Measurements from ENCODE around the gene TP63.

TP63 gene

DNA sequence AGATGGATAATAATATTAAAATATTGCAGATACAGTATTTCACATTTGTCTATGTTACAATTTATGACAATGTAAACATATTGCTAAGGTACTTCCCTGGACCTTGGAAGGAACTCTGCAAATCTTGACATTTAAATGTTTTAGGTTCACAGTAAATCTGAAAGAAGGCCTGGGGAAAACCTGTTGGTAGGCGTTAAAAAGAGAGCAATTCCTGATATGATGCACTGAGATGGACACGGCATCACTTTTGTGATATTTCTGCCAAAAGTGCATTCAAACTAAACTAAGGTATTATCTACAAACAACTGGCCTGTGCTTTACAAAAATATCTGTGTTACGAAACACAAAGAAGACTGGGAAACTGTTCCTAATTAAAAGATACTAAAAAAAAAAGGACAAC lies 6.1 kb upstream of the TP63 start:
- no peak overlapping the region for H3K4me3 ChIP-seq (ENCODE audit: insufficient read length, low read depth)
- no peaks in the 10 kb centered on the region for H3K4me1 ChIP-seq (ENCODE audit: insufficient read depth, insufficient read length)
- DNase-seq (ENCODE audit: low read depth, low spot score) = no peak
- H3K9me3 ChIP-seq (ENCODE audit: insufficient read depth, low read length) = no peaks in the 10 kb centered on the region
- TF ChIP-seq YY1 (IDR thresholded peaks at IDR 0.05; ENCODE audit: insufficient read depth, insufficient read length) = no peak
- TF ChIP-seq ZNF274 (IDR thresholded peaks at IDR 0.05; ENCODE audit: low read depth, low read length) = no peak
- no peak for TF ChIP-seq SUZ12 (IDR thresholded peaks at IDR 0.05; ENCODE audit: extremely low read depth, insufficient read depth, insufficient read length)
- H3K27me3 ChIP-seq (ENCODE audit: insufficient read depth, insufficient read length) = no peaks in the 10 kb centered on the region
- no peak overlapping the region for H3K9ac ChIP-seq (ENCODE audit: insufficient read length, low read depth)
- H3K36me3 ChIP-seq (ENCODE audit: insufficient read depth, insufficient read length, low read length) = no peaks in the 10 kb centered on the region

DNA sequence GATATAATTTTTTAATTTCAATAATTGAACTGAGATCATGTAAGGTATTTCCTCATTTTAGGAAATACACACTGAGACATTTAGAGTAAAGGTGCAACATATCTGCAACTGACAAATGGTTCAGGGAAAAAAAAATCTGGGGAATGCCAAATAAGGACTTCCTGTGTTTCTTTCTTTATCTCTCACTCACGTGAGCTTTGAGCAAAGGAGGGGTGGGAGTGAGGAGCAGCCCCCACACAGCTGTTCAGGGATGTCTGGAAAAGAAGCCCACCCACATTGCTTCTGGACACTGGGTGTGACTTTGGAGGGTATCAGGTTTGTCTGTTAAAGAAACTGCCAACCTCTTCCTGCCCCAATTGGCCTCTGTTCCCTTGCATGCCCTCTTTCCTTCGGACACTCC lies 5.6 kb upstream of the TP63 start:
- Histone ChIP-seq H3K36me3 (ENCODE audit: insufficient read depth, insufficient read length, low read length) (no peaks in the 10 kb centered on the region), H3K9ac (ENCODE audit: insufficient read length, low read depth) (no peak overlapping the region), H3K4me3 (ENCODE audit: insufficient read length, low read depth) (no peak overlapping the region), H3K4me1 (ENCODE audit: insufficient read depth, insufficient read length) (no peaks in the 10 kb centered on the region), H3K9me3 (ENCODE audit: insufficient read depth, low read length) (no peaks in the 10 kb centered on the region), H3K27me3 (ENCODE audit: insufficient read depth, insufficient read length) (no peaks in the 10 kb centered on the region)
- TF ChIP-seq SUZ12 (IDR thresholded peaks at IDR 0.05; ENCODE audit: extremely low read depth, insufficient read depth, insufficient read length) (no peak), YY1 (IDR thresholded peaks at IDR 0.05; ENCODE audit: insufficient read depth, insufficient read length) (no peak), ZNF274 (IDR thresholded peaks at IDR 0.05; ENCODE audit: low read depth, low read length) (no peak)
- DNase-seq (ENCODE audit: low read depth, low spot score) = no peak

DNA sequence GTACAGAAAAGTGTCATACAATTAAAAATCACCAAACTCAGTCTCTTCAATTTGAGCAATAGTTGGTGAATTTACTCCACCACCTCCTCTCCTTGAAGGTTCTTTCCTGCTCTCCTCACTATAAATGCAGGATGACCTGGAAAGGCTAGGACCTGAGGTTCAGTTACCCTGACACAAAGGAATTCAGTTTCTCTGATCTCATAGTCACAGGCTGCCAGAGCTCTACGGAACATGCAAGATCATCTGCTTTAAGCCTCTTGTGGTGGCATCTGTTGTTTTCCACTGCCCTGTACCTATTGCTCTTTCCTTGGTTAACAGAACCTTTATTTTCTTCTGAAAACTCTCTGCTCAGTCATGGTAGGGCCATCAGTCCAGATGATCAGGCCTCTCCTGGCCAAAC lies 4.9 kb upstream of the TP63 start:
- Histone ChIP-seq H3K36me3 (ENCODE audit: insufficient read depth, insufficient read length, low read length) (no peaks in the 10 kb centered on the region), H3K4me1 (ENCODE audit: insufficient read depth, insufficient read length) (no peaks in the 10 kb centered on the region), H3K4me3 (ENCODE audit: insufficient read length, low read depth) (no peak overlapping the region), H3K9me3 (ENCODE audit: insufficient read depth, low read length) (no peaks in the 10 kb centered on the region), H3K27me3 (ENCODE audit: insufficient read depth, insufficient read length) (no peaks in the 10 kb centered on the region), H3K9ac (ENCODE audit: insufficient read length, low read depth) (no peak overlapping the region)
- no peak for DNase-seq (ENCODE audit: low read depth, low spot score)
- TF ChIP-seq ZNF274 (IDR thresholded peaks at IDR 0.05; ENCODE audit: low read depth, low read length) (no peak), SUZ12 (IDR thresholded peaks at IDR 0.05; ENCODE audit: extremely low read depth, insufficient read depth, insufficient read length) (no peak), YY1 (IDR thresholded peaks at IDR 0.05; ENCODE audit: insufficient read depth, insufficient read length) (no peak)

DNA sequence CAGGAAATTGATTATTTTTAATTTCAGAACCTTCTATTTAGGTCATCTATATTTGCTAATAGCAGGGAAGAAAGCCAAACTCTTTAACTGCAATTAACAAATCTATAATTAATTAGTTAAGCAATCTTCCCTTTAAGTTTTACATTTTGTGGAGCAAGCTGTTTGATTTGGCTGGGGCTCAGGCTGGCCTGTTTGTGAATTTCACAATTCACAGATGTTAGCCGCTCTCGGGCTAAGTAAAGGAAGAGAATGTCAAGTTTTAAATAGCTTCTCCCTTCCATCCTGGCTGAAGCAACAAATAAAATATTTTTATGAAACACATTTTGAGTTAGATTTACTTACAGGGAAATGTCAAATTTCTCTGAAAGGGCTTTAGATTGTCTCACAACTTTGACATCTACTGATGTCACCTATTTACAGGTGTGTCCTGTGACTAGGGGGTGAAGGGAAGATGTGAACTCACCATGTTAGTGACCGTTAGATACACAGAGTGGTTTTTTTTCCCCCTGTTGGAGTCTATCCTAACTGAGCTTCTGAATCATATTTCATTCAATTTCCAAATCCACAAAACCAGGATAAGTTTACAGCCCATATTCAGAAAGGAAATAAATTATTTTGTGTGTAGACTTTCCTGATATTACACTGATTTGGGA lies 1.3 kb upstream of the TP63 start:
- no peak overlapping the region for H3K4me3 ChIP-seq (ENCODE audit: insufficient read length, low read depth)
- H3K9ac ChIP-seq (ENCODE audit: insufficient read length, low read depth) = no peak overlapping the region
- no peaks in the 10 kb centered on the region for H3K27me3 ChIP-seq (ENCODE audit: insufficient read depth, insufficient read length)
- DNase-seq (ENCODE audit: low read depth, low spot score) = no peak
- TF ChIP-seq ZNF274 (IDR thresholded peaks at IDR 0.05; ENCODE audit: low read depth, low read length) = no peak
- no peak for TF ChIP-seq YY1 (IDR thresholded peaks at IDR 0.05; ENCODE audit: insufficient read depth, insufficient read length)
- TF ChIP-seq SUZ12 (IDR thresholded peaks at IDR 0.05; ENCODE audit: extremely low read depth, insufficient read depth, insufficient read length) = no peak
- no peaks in the 10 kb centered on the region for H3K4me1 ChIP-seq (ENCODE audit: insufficient read depth, insufficient read length)
- no peaks in the 10 kb centered on the region for H3K9me3 ChIP-seq (ENCODE audit: insufficient read depth, low read length)
- H3K36me3 ChIP-seq (ENCODE audit: insufficient read depth, insufficient read length, low read length) = no peaks in the 10 kb centered on the region

DNA sequence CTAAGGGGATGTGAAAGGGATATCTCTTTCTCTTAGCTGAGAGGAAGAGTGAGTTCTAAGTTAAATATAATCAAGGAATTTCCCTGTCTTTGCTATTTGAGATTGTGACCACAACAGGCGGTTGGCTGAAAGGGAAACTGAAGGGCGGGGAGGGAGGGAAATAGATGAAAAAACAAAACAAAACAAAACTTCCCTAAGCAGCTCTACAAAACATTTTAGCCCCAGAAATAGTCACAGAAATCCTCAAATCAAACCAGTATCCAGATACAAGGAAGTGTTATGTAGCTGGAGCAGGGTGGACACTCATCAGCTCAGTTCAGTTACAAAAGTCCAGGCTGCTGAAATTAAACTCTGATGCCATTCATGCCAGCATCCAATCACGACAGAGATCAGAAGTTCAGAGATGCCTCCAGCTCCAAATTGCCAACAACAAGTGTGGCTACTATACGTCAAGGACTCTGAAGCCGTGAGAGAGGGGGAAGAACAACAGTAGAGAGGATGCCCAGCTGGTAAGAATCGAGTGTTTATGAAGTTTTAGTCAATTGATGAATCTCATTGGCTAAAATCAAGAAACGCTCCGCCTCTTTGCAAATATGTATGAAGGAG lies 319 bp upstream of the TP63 start:
- TF ChIP-seq SUZ12 (IDR thresholded peaks at IDR 0.05; ENCODE audit: extremely low read depth, insufficient read depth, insufficient read length) = no peak
- no peak for TF ChIP-seq YY1 (IDR thresholded peaks at IDR 0.05; ENCODE audit: insufficient read depth, insufficient read length)
- no peak for TF ChIP-seq ZNF274 (IDR thresholded peaks at IDR 0.05; ENCODE audit: low read depth, low read length)
- Histone ChIP-seq H3K27me3 (ENCODE audit: insufficient read depth, insufficient read length) (no peaks in the 10 kb centered on the region), H3K9ac (ENCODE audit: insufficient read length, low read depth) (no peak overlapping the region), H3K9me3 (ENCODE audit: insufficient read depth, low read length) (no peaks in the 10 kb centered on the region), H3K4me1 (ENCODE audit: insufficient read depth, insufficient read length) (no peaks in the 10 kb centered on the region), H3K4me3 (ENCODE audit: insufficient read length, low read depth) (no peak overlapping the region), H3K36me3 (ENCODE audit: insufficient read depth, insufficient read length, low read length) (no peaks in the 10 kb centered on the region)
- DNase-seq (ENCODE audit: low read depth, low spot score) = no peak

DNA sequence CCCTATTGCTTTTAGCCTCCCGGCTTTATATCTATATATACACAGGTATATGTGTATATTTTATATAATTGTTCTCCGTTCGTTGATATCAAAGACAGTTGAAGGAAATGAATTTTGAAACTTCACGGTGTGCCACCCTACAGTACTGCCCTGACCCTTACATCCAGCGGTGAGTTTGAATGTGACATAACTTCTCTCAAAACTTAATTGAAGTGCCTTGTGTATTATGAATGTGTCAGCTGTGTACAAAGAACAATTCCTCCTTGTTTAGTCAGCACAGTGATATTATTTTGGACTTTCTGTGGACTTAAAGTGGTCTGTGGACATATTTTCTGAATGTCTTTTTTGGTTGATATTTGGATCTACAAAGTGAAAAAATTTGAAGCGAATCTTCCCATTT lies 220 bp downstream of the TP63 start:
- no peak for TF ChIP-seq SUZ12 (IDR thresholded peaks at IDR 0.05; ENCODE audit: extremely low read depth, insufficient read depth, insufficient read length)
- TF ChIP-seq YY1 (IDR thresholded peaks at IDR 0.05; ENCODE audit: insufficient read depth, insufficient read length) = no peak
- TF ChIP-seq ZNF274 (IDR thresholded peaks at IDR 0.05; ENCODE audit: low read depth, low read length) = no peak
- Histone ChIP-seq H3K4me1 (ENCODE audit: insufficient read depth, insufficient read length) (no peaks in the 10 kb centered on the region), H3K4me3 (ENCODE audit: insufficient read length, low read depth) (no peak overlapping the region), H3K27me3 (ENCODE audit: insufficient read depth, insufficient read length) (no peaks in the 10 kb centered on the region), H3K9ac (ENCODE audit: insufficient read length, low read depth) (no peak overlapping the region), H3K9me3 (ENCODE audit: insufficient read depth, low read length) (no peaks in the 10 kb centered on the region), H3K36me3 (ENCODE audit: insufficient read depth, insufficient read length, low read length) (no peaks in the 10 kb centered on the region)
- DNase-seq (ENCODE audit: low read depth, low spot score) = no peak

DNA sequence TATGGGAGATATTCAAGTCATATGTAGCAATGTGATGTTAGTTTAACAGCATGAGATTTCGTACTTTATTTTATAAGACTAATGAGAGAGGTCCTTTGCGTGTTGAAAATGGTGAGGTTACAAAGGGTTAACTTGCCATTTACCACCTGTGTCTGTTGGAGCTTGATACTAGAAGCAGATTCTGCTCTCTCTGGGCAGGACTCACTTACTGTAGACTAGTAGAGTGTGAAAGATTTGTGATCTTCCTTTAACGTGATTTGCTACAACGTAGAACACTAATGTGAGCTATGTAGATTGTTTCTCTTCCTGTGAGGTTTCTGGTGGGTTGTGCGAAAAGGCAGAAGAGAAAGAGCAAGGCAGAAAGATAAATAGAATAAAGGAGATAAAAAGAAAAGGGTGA lies 1.1 kb downstream of the TP63 start:
- H3K4me3 ChIP-seq (ENCODE audit: insufficient read length, low read depth) = no peak overlapping the region
- H3K9ac ChIP-seq (ENCODE audit: insufficient read length, low read depth) = no peak overlapping the region
- H3K27me3 ChIP-seq (ENCODE audit: insufficient read depth, insufficient read length) = no peaks in the 10 kb centered on the region
- H3K36me3 ChIP-seq (ENCODE audit: insufficient read depth, insufficient read length, low read length) = no peaks in the 10 kb centered on the region
- TF ChIP-seq YY1 (IDR thresholded peaks at IDR 0.05; ENCODE audit: insufficient read depth, insufficient read length) (no peak), SUZ12 (IDR thresholded peaks at IDR 0.05; ENCODE audit: extremely low read depth, insufficient read depth, insufficient read length) (no peak), ZNF274 (IDR thresholded peaks at IDR 0.05; ENCODE audit: low read depth, low read length) (no peak)
- no peaks in the 10 kb centered on the region for H3K9me3 ChIP-seq (ENCODE audit: insufficient read depth, low read length)
- DNase-seq (ENCODE audit: low read depth, low spot score) = no peak
- H3K4me1 ChIP-seq (ENCODE audit: insufficient read depth, insufficient read length) = no peaks in the 10 kb centered on the region
